HL-60/S4 treated with phorbol 12-myristate 13-acetate at 8.2 ng/mL for 4 days and 3 days (cell line): ENCODE data around the gene RAP1GDS1.

Experiments
- in situ Hi-C: fragments of 300-500 bp; cut with MboI; formaldehyde crosslinking; loops from 2 replicates; pipeline ENCODE4 v1.15.0; 2022; ENCODE audit warnings: low sequenced_read_pairs

RAP1GDS1 gene

GRCh38 chr4:98260579-98261404 is at the start of gene RAP1GDS1:
RAP1GDS1 (plus strand) TSS chr4:98261384; CDS start chr4:98261566, 182 bp downstream.
- in situ Hi-C loops, result no loop called here

- in situ Hi-C loops, result no loop called here
Measured at GRCh38 chr4:98222306-98222705, 38.9 kb upstream of the RAP1GDS1 start.

- in situ Hi-C loops, result no loop called here
Measured at GRCh38 chr4:98226396-98226795, 34.8 kb upstream of the RAP1GDS1 start.

- in situ Hi-C loops, result no loop called here
Measured at GRCh38 chr4:98230961-98231360, 30.2 kb upstream of the RAP1GDS1 start.

GRCh38 chr4:98232202-98232601 is 29.0 kb upstream of the RAP1GDS1 start:
- in situ Hi-C loops, result no loop called here

DNA sequence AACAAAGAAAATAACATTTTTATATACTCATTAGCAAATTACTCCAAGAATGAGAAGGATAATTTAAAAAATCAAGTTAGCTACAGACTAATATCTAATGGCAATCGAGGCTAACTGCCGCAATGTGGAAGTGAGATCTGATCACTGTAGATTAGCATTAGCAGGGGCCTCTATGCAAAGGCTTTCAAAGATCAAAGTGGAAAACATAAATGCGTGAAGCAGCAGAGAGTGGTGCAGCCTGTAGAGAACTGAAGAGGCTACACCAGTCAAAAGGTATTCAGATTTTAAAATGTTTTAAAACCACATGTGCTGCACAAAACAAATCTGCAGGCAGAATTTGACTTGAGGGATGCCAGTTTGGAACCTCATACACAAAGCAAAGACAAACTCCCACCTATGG is 24.0 kb upstream of the RAP1GDS1 start:
- in situ Hi-C loops, result no loop called here

- in situ Hi-C loops, result no loop called here
Measured at GRCh38 chr4:98242063-98242462, 19.1 kb upstream of the RAP1GDS1 start.

GRCh38 chr4:98242538-98242937 is 18.6 kb upstream of the RAP1GDS1 start:
- in situ Hi-C loops, result no loop called here

DNA sequence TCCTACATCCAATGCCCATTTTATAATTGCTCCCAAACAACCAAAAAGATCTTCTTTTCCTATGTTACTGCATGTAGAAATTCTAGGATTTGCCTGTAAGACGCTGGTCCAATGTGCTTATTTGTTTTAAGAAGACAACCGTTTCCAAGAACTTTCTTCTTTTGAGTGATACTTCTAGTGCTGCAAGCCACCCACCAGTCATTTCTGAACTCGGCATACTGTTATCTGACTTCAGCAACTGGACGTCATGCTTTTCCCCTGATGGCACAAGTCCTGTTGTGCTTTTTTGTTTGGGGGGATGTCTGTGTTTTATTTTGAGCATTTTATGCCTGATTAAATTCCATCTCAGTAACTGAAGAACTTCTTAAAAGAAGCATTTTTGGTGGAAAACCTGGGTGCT is 16.0 kb upstream of the RAP1GDS1 start:
- in situ Hi-C loops, result no loop called here

- in situ Hi-C loops, result no loop called here
Measured at GRCh38 chr4:98248934-98249333, 12.2 kb upstream of the RAP1GDS1 start.

- in situ Hi-C loops, result no loop called here
Measured at GRCh38 chr4:98249831-98250230, 11.4 kb upstream of the RAP1GDS1 start.

DNA sequence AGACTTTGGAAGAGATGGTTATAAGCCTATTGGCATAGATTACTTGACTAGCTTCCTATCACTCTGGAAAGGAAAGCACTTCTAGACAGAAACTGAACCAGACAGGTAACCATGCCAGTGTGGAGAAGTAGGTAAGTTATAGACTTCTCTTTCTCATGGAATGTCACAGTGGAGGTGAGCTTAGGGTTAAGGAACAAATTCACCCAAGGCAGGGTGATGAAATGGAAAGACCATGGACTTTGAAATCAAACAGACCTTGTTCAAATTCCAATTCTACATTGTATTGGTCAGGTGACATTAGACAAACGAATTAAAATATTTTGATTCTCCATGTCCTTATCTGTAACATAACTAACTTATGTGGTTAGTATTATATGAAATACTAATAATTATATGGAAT is 7.7 kb upstream of the RAP1GDS1 start:
- in situ Hi-C loops, result no loop called here

DNA sequence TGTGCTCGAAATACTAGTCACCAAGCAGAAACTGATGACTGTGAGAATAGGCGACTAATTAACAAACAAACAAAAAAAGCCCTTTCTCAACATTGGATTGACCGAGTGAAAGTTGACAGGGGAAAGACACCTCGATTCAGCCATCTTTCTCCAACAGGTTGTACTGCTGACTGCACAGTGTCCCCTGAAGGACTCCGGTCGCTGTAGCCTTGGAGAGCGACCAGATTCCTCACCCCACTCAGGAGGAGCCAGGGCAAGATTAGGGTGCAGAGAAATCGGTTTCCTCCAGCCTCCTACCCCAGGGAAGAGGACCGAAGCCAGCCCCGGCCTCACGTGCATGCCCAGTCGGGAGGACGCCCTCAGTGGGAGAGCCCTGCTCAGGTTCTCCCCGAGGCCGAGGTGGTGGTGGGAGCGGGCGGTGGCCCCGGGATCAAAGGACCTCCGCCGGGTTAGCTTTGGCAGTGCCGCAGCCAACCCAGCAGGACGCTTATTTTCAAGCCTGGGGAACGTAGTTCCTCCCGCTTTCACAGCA is 1.1 kb upstream of the RAP1GDS1 start:
- in situ Hi-C loops, result no loop called here

- in situ Hi-C loops, result no loop called here
Measured at GRCh38 chr4:98261405-98262291, 464 bp downstream of the RAP1GDS1 start.

DNA sequence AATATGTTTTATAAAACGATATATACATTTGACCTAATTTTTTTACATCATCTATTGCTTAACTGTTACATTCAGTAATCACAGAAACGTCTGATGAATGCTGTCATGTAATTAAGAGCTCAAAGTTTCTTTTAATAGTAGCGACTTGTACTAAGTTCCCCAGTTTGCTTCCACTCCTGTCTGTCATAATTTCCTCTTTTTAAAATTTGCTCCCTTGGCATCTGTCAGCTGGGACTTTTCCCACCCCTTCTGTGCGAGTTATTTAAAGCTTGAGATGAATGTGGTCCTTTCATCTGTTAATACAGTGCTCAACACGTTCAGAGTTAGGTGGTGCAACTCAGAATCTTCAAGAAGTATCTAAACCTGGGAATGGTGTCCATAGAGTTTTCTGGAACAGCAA is 1.2 kb downstream of the RAP1GDS1 start:
- in situ Hi-C loops, result no loop called here

GRCh38 chr4:98267498-98267897 is 6.3 kb downstream of the RAP1GDS1 start:
- in situ Hi-C loops, result no loop called here

- in situ Hi-C loops, result no loop called here
Measured at GRCh38 chr4:98275145-98275544, 14.0 kb downstream of the RAP1GDS1 start.

GRCh38 chr4:98283219-98284189 is 22.3 kb downstream of the RAP1GDS1 start:
- in situ Hi-C loops, result no loop called here

- in situ Hi-C loops, result no loop called here
Measured at GRCh38 chr4:98284640-98285046, 23.5 kb downstream of the RAP1GDS1 start.

- in situ Hi-C loops, result no loop called here
Measured at GRCh38 chr4:98285676-98286075, 24.5 kb downstream of the RAP1GDS1 start.
